Tibial nerve (tissue), 4 donors: ENCODE data around the gene PARP14.
"Not testable (repeated sequence)": the region's sequence is repeated elsewhere in the genome, so short reads cannot be mapped to it uniquely, and the experiment has no call there.

Experiments
- EP300 ChIP-seq, 2 donors: sonication (generic); formaldehyde crosslinking; IDR thresholded peaks; one replicate each; pipeline ENCODE4 v1.6.1; 2017; ENCODE audit warnings: antibody characterized with exemption in 2 of 2, mild to moderate bottlenecking in 1 of 2
- TF ChIP-seq, protein P1 (sequence below), 5 experiments: fragments of 200-600 bp in 3 of 5; fragments of 450-650 bp in 2 of 5; sonication (generic) in 3 of 5; IDR thresholded peaks; one replicate each; pipeline ENCODE4 v1.5.1; 2016 to 2019; ENCODE audit warnings: antibody characterized with exemption in 5 of 5, mild to moderate bottlenecking in 3 of 5, moderate library complexity in 2 of 5

DNA sequence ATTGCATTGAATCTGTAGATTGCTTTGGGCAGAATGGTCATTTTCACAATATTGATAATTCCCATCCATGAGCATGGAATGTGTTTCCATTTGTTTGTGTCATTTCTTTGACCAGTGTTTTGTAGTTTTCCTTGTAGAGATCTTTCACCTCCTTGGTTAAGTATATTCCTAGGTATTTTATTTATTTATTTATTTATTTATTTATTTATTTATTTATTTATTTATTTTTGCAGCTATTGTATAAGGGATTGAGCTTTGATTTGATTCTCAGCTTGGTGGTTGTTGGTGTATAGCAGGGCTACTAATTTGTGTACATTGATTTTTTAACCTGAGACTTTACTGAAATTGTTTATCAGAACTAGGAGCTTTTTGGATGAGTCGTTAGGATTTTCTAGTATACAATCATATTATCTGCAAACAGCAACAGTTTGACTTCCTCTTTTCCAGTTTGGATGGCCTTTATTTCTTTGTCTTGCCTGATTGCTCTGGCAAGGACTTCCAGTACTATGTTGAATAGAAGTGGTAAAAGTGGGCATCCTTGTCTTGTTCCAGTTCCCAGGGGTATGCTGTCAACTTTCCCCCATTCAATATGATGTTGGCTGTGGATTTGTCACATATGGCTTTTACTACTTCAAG lies 30.1 kb downstream of the PARP14 start:
- TF ChIP-seq, protein P1, sequence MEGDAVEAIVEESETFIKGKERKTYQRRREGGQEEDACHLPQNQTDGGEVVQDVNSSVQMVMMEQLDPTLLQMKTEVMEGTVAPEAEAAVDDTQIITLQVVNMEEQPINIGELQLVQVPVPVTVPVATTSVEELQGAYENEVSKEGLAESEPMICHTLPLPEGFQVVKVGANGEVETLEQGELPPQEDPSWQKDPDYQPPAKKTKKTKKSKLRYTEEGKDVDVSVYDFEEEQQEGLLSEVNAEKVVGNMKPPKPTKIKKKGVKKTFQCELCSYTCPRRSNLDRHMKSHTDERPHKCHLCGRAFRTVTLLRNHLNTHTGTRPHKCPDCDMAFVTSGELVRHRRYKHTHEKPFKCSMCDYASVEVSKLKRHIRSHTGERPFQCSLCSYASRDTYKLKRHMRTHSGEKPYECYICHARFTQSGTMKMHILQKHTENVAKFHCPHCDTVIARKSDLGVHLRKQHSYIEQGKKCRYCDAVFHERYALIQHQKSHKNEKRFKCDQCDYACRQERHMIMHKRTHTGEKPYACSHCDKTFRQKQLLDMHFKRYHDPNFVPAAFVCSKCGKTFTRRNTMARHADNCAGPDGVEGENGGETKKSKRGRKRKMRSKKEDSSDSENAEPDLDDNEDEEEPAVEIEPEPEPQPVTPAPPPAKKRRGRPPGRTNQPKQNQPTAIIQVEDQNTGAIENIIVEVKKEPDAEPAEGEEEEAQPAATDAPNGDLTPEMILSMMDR (IDR thresholded peaks at IDR 0.05), result not testable (repeated sequence)
- TF ChIP-seq EP300 (IDR thresholded peaks at IDR 0.05), result not testable (repeated sequence)
